Measurements from ENCODE around the gene FAM131A.

DNA sequence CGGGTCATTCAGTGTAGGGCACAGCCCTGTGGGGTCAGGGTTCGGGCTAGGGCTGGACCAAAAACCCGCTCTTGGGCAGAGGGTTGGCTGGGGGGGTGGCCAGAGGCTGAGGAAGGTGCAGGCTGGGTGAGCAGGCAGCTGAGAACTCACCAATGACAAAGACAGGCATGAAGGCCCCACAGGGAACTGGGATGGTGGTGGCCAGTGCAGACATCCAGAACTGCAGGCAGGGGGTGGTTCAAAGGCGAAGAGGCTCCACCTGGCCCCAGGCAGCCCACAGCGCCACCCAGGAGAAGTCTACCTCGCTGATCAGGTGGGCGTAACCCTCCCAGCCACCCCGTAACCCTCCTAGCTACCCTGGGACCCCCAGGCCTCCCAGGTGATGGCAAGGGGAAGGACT is 17.4 kb downstream of the FAM131A start:
- no peak for TF ChIP-seq CTCF (IDR thresholded peaks at IDR 0.05)
- no peak for TF ChIP-seq POLR2A (IDR thresholded peaks at IDR 0.05)
- no peak for TF ChIP-seq EP300 (IDR thresholded peaks at IDR 0.05)
- no peak for TF ChIP-seq POLR2AphosphoS5 (IDR thresholded peaks at IDR 0.05)
